Small intestine (tissue), 7 donors: ENCODE data around the gene THRSP. TPM values are rescaled to one million over a fixed set of nuclear protein-coding genes. Genes with fewer than 3 reads are reported as not detected.

Experiments
- DNase-seq, 2 donors: peaks; one replicate each; pipeline versions ENCODE4 v3.0.0 to v3.0.0-alpha.2; 2013
- FAIRE-seq: peaks from 2 replicates; lab custom pipeline; 2012; peaks lifted over from hg19 to GRCh38; lab: Jason Lieb, UNC
- H3K27ac ChIP-seq, 3 donors: one replicate each; pipeline ENCODE4 v1.5.1; 2013; ENCODE audit warnings: low read length in 2 of 3, mild to moderate bottlenecking in 2 of 3, control low read depth in 1 of 3, inconsistent platforms in 1 of 3, low read depth in 1 of 3, moderate library complexity in 1 of 3
- H3K27me3 ChIP-seq, 3 donors: one replicate each; pipeline ENCODE4 v1.6.1; 2013; ENCODE audit warnings: low read length in 3 of 3, inconsistent platforms in 1 of 3; ENCODE audit not compliant: control insufficient read depth in 3 of 3, insufficient read depth in 3 of 3
- H3K36me3 ChIP-seq, 3 donors: one replicate each; pipeline ENCODE4 v1.6.1; 2013; ENCODE audit warnings: low read length in 3 of 3, inconsistent platforms in 1 of 3, low read depth in 1 of 3, mild to moderate bottlenecking in 1 of 3, moderate library complexity in 1 of 3; ENCODE audit not compliant: control insufficient read depth in 3 of 3, insufficient read depth in 2 of 3
- H3K4me1 ChIP-seq, 3 donors: one replicate each; pipeline ENCODE4 v1.6.1; 2013; ENCODE audit warnings: low read length in 2 of 3, inconsistent platforms in 1 of 3, low read depth in 1 of 3, mild to moderate bottlenecking in 1 of 3, moderate library complexity in 1 of 3; ENCODE audit not compliant: control insufficient read depth in 3 of 3, insufficient read depth in 2 of 3
- H3K4me3 ChIP-seq, 3 donors: one replicate each; pipeline ENCODE4 v1.5.1; 2013; ENCODE audit warnings: low read length in 3 of 3, control low read depth in 1 of 3, inconsistent platforms in 1 of 3, low read depth in 1 of 3, mild to moderate bottlenecking in 1 of 3, moderate library complexity in 1 of 3
- H3K9me3 ChIP-seq, 2 donors: one replicate each; pipeline ENCODE4 v1.6.1; 2013; ENCODE audit warnings: low read depth in 1 of 2, low read length in 1 of 2; ENCODE audit not compliant: control insufficient read depth in 2 of 2, insufficient read depth in 1 of 2
- WGBS, 3 donors: extraction: QIAGEN DNeasy Blood & Tissue Kit; methylation state at CpG; one replicate each; pipeline ENCODE4 v1.1.7; 2013; 5-methylcytosine and 5-hydroxymethylcytosine counted together
- polyA plus RNA-seq, 4 donors: library from polyadenylated mRNA; stranded (reverse) in 3 of 4; unstranded in 1 of 4; fragments of 200-250 nt in 3 of 4; fragments of 120-200 nt in 1 of 4; gene quantifications; one replicate each; pipeline versions ENCODE4 v1.2.1 to v1.2.3, GENCODE V29; 2013
- donor health status: healthy with polysubstance abuse.
- donor health status: control.
- donor health status: control.
- donor health status: Bipolar disorder and iron deficiency.
- donor health status: healthy.

THRSP gene
- polyA plus RNA-seq, 4 donors = 0.09 to 17.5 (median 0.54) TPM; not detected in 1

GRCh38 chr11:78062671-78063070 is 990 bp upstream of the THRSP start:
- 53 to 64% (median 60%) methylated on average over 2 of the region's 2 CpGs for WGBS, 3 donors
- H3K9me3 ChIP-seq = no peaks in the 10 kb centered on the region
- H3K4me1 ChIP-seq = no peaks in the 10 kb centered on the region
- no peaks in the 10 kb centered on the region for H3K27me3 ChIP-seq
- DNase-seq = no peak
- FAIRE-seq = no peak
- no peak overlapping the region for H3K27ac ChIP-seq
- H3K36me3 ChIP-seq = peaks cover 0 to 18% (median 0%) of the 10 kb centered on the region in 3 donors
- H3K4me3 ChIP-seq = no peak overlapping the region

- 66 to 78% (median 77%) methylated on average over 2 of the region's 2 CpGs for WGBS, 3 donors
- FAIRE-seq = no peak
Measured at GRCh38 chr11:78065203-78065602, 1.5 kb downstream of the THRSP start.

GRCh38 chr11:78066471-78066870 is 2.8 kb downstream of the THRSP start:
- WGBS, 3 donors = 71 to 79% (median 74%) methylated on average over 2 of the region's 2 CpGs
- peaks cover 4 to 36% (median 9%) of the 10 kb centered on the region in 3 donors for H3K36me3 ChIP-seq
- no peaks in the 10 kb centered on the region for H3K4me1 ChIP-seq
- no peak overlapping the region for H3K4me3 ChIP-seq
- FAIRE-seq = no peak
- H3K27me3 ChIP-seq = no peaks in the 10 kb centered on the region
- H3K9me3 ChIP-seq = no peaks in the 10 kb centered on the region
- H3K27ac ChIP-seq = no peak overlapping the region
- no peak for DNase-seq

More at GRCh38 chr11:78065203-78065602, 1.5 kb downstream of the THRSP start:
- no peaks in the 10 kb centered on the region for H3K9me3 ChIP-seq
- no peaks in the 10 kb centered on the region for H3K27me3 ChIP-seq
- H3K27ac ChIP-seq = no peak overlapping the region
- peaks cover 0 to 29% (median 2%) of the 10 kb centered on the region in 3 donors for H3K36me3 ChIP-seq
- H3K4me3 ChIP-seq = no peak overlapping the region
- DNase-seq = no peak
- no peaks in the 10 kb centered on the region for H3K4me1 ChIP-seq

GRCh38 chr11:78067704-78068103 is 4.0 kb downstream of the THRSP start:
- Histone ChIP-seq H3K4me3 (no peak overlapping the region), H3K27ac (no peak overlapping the region), H3K27me3 (no peaks in the 10 kb centered on the region), H3K9me3 (no peaks in the 10 kb centered on the region), H3K4me1 (no peaks in the 10 kb centered on the region), H3K36me3 (peaks cover 4 to 43% (median 11%) of the 10 kb centered on the region in 3 donors)
- WGBS, 3 donors = 93 to 97% (median 97%) methylated on average over 4 of the region's 4 CpGs
- DNase-seq (no peak), FAIRE-seq (no peak)

GRCh38 chr11:78069465-78069864 is 5.8 kb downstream of the THRSP start:
- Histone ChIP-seq H3K27me3 (no peaks in the 10 kb centered on the region), H3K4me3 (no peak overlapping the region), H3K9me3 (no peaks in the 10 kb centered on the region), H3K4me1 (no peaks in the 10 kb centered on the region), H3K27ac (no peak overlapping the region), H3K36me3 (peaks cover 4 to 37% (median 11%) of the 10 kb centered on the region in 3 donors)
- 48 to 60% (median 56%) methylated on average over 2 of the region's 2 CpGs for WGBS, 3 donors
- DNase-seq (peak in 1 of 2 donors; percentile 61), FAIRE-seq (no peak)

GRCh38 chr11:78070621-78071020 is 7.0 kb downstream of the THRSP start:
- 89 to 94% (median 91%) methylated on average over 2 of the region's 2 CpGs for WGBS, 3 donors
- H3K27me3 ChIP-seq = no peaks in the 10 kb centered on the region
- peaks cover 0 to 4% (median 0%) of the 10 kb centered on the region in 3 donors for H3K4me1 ChIP-seq
- FAIRE-seq (no peak), DNase-seq (no peak)
- no peak overlapping the region for H3K4me3 ChIP-seq
- H3K27ac ChIP-seq = no peak overlapping the region
- H3K36me3 ChIP-seq = peaks cover 4 to 36% (median 11%) of the 10 kb centered on the region in 3 donors
- no peaks in the 10 kb centered on the region for H3K9me3 ChIP-seq

- WGBS, 3 donors = 71 to 77% (median 72%) methylated on average over 3 of the region's 3 CpGs
- Histone ChIP-seq H3K36me3 (peaks cover 4 to 37% (median 11%) of the 10 kb centered on the region in 3 donors), H3K9me3 (no peaks in the 10 kb centered on the region), H3K27me3 (no peaks in the 10 kb centered on the region), H3K4me3 (no peak overlapping the region), H3K4me1 (peaks cover 0 to 10% (median under 1%) of the 10 kb centered on the region in 3 donors), H3K27ac (no peak overlapping the region)
- FAIRE-seq (no peak), DNase-seq (no peak)
Measured at GRCh38 chr11:78071717-78072116, 8.1 kb downstream of the THRSP start.

GRCh38 chr11:78072455-78072854 is 8.8 kb downstream of the THRSP start:
- Histone ChIP-seq H3K36me3 (peaks cover 4 to 39% (median 11%) of the 10 kb centered on the region in 3 donors), H3K4me3 (no peak overlapping the region), H3K4me1 (peaks cover 0 to 18% (median 1%) of the 10 kb centered on the region in 3 donors), H3K9me3 (no peaks in the 10 kb centered on the region), H3K27me3 (no peaks in the 10 kb centered on the region), H3K27ac (no peak overlapping the region)
- FAIRE-seq (no peak), DNase-seq (peak in 1 of 2 donors; percentile 45)
- WGBS, 3 donors = 95% methylated on average over 4 of the region's 4 CpGs

GRCh38 chr11:78074756-78075155 is 11.1 kb downstream of the THRSP start:
- H3K9me3 ChIP-seq = no peaks in the 10 kb centered on the region
- H3K36me3 ChIP-seq = peaks cover 4 to 31% (median 11%) of the 10 kb centered on the region in 3 donors
- WGBS, 3 donors = 54 to 79% (median 57%) methylated on average over 6 of the region's 6 CpGs
- FAIRE-seq (no peak), DNase-seq (no peak)
- H3K27ac ChIP-seq = no peak overlapping the region
- no peaks in the 10 kb centered on the region for H3K27me3 ChIP-seq
- H3K4me1 ChIP-seq = peaks cover 4 to 24% (median 6%) of the 10 kb centered on the region in 3 donors
- no peak overlapping the region for H3K4me3 ChIP-seq
